Stimulated activated naive CD4-positive, alpha-beta T cell (primary cell): Measurements from ENCODE around the gene SF3B1.
"Not testable (repeated sequence)": the region's sequence is repeated elsewhere in the genome, so short reads cannot be mapped to it uniquely, and the experiment has no call there.

Experiments used
- DNase-seq, 6 experiments: peaks; one replicate each; lab custom pipeline; 2025; lab: John Stamatoyannopoulos, UW

The SF3B1 gene

GRCh38 chr2:197343968-197344367 lies 90.9 kb downstream of the SF3B1 start:
- DNase-seq = not testable (repeated sequence)

DNA sequence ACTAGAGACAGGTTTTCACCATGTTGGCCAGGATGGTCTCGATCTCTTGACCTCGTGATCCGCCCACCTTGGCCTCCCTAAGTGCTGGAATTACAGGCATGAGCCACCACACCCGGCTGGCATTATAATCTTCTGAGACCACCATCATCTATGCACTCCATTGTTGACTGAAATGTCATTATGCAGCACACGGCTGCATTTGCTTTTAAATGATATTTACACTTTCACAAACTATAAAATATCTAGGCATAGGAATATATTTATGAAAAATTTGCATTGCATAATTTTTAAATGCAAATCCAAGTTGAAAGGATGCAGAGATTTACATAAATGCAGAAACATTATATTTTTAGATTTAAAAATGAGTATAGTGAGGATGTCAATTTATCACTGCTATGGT lies 94.2 kb downstream of the SF3B1 start:
- DNase-seq = no peak
